ENCODE results near the gene TMEM17. TPM values are rescaled to one million over a fixed set of nuclear protein-coding genes. Genes with fewer than 3 reads are reported as not detected.
"Not testable (repeated sequence)": the region's sequence is repeated elsewhere in the genome, so short reads cannot be mapped to it uniquely, and the experiment has no call there.

Gene TMEM17
- total and polyA plus RNA-seq, 2 donors (not counting 1 experiment from before 2014, with no cell fraction given): 2.5 to 4.9 TPM

DNA sequence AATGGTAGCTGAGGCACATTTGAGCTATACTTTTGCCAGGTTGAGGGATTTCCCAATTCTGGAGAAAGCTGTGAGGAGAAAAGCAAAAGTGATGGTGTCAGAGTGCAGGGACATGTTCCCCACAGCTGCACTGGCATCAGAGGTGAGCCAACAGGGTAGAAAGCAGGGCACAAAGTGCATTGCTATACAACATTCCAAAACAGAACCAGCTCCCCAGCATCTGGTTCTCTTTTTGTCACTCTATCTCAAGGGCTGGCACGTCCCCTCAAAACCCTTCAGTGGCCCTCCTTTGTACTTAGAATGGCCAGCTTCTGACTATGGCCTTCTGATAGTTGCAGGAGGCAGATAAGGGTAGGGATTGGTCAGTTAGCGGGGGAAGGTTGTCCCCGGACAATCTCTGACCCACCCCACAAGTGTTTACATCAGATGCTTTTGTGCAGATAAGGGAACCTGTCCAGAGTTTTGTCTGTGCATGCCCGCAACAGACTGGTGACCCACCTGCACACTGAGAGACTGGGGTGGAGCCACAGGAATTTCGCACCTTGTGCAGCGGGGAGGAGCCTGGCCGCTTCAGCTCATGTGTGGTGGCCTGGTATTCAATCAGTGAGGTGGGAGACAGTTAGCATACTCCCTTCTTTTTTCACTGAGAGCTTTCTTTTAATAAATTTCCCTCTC lies 31.0 kb upstream of the TMEM17 start:
- H3K36me3 ChIP-seq (ENCODE audit: control insufficient read depth, insufficient read depth, low read length): no peaks in the 10 kb centered on the region
- H3K79me2 ChIP-seq (ENCODE audit: control insufficient read depth, insufficient read depth, low read length): no peaks in the 10 kb centered on the region
- H3K9ac ChIP-seq (ENCODE audit: insufficient read depth, low read length): no peak overlapping the region
- no peaks in the 10 kb centered on the region for H4K20me1 ChIP-seq (ENCODE audit: control insufficient read depth, extremely low read depth, insufficient read depth, low read length)
- no peak overlapping the region for H3K4me2 ChIP-seq (ENCODE audit: extremely low read depth, insufficient read depth, low read length)
- no peak overlapping the region for H3K27ac ChIP-seq (ENCODE audit: insufficient read depth, low read length)
- no peaks in the 10 kb centered on the region for H3K9me3 ChIP-seq (ENCODE audit: control insufficient read depth, insufficient read depth, low read depth, low read length)
- H3K27me3 ChIP-seq (ENCODE audit: control insufficient read depth, insufficient read depth, low read length): no peaks in the 10 kb centered on the region
- no peak overlapping the region for H3K4me3 ChIP-seq (replicated peaks in 1 of 4; ENCODE audit: control extremely low read depth in 1 of 4, insufficient read depth in 1 of 4, low read depth in 3 of 4, low read length in 4 of 4)
- TF ChIP-seq EZH2 (IDR thresholded peaks at IDR 0.05; ENCODE audit: low read length, missing control alignments): no peak
- TF ChIP-seq, protein P1, sequence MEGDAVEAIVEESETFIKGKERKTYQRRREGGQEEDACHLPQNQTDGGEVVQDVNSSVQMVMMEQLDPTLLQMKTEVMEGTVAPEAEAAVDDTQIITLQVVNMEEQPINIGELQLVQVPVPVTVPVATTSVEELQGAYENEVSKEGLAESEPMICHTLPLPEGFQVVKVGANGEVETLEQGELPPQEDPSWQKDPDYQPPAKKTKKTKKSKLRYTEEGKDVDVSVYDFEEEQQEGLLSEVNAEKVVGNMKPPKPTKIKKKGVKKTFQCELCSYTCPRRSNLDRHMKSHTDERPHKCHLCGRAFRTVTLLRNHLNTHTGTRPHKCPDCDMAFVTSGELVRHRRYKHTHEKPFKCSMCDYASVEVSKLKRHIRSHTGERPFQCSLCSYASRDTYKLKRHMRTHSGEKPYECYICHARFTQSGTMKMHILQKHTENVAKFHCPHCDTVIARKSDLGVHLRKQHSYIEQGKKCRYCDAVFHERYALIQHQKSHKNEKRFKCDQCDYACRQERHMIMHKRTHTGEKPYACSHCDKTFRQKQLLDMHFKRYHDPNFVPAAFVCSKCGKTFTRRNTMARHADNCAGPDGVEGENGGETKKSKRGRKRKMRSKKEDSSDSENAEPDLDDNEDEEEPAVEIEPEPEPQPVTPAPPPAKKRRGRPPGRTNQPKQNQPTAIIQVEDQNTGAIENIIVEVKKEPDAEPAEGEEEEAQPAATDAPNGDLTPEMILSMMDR (conservative IDR thresholded peaks at IDR 0.05 in 1 of 2, IDR thresholded peaks at IDR 0.05 in 1 of 2; ENCODE audit: low read depth in 1 of 2, low read length in 2 of 2): no peak
- H3K4me1 ChIP-seq (ENCODE audit: control insufficient read depth, extremely low read depth, insufficient read depth, low read length): no peaks in the 10 kb centered on the region
- H2AFZ ChIP-seq (ENCODE audit: low read length): no peak overlapping the region
- no peak for DNase-seq (ENCODE audit: low read depth in 2 of 2)

DNA sequence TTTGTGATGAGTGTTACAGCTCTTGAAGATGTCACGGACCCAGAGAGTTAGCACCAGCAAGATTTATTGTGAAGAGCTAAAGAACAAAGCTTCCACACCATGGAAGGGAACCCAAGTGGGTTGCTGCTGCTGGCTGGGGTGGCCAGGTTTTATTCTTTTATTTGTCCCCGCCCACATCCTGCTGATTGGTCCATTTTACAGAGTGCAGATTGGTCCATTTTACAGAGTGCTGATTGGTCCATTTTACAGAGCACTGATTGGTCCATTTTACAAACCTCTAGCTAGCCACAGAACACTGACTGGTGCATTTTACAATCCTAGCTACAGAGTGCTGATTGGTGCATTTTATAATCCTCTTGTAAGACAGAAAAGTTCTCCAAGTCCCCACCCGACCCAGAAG lies 29.5 kb upstream of the TMEM17 start:
- H3K4me1 ChIP-seq (ENCODE audit: control insufficient read depth, extremely low read depth, insufficient read depth, low read length); H3K27ac ChIP-seq (ENCODE audit: insufficient read depth, low read length); H3K27me3 ChIP-seq (ENCODE audit: control insufficient read depth, insufficient read depth, low read length); H3K9ac ChIP-seq (ENCODE audit: insufficient read depth, low read length); H3K79me2 ChIP-seq (ENCODE audit: control insufficient read depth, insufficient read depth, low read length); DNase-seq (ENCODE audit: low read depth in 2 of 2); H2AFZ ChIP-seq (ENCODE audit: low read length); H4K20me1 ChIP-seq (ENCODE audit: control insufficient read depth, extremely low read depth, insufficient read depth, low read length); H3K9me3 ChIP-seq (ENCODE audit: control insufficient read depth, insufficient read depth, low read depth, low read length); H3K4me2 ChIP-seq (ENCODE audit: extremely low read depth, insufficient read depth, low read length); H3K36me3 ChIP-seq (ENCODE audit: control insufficient read depth, insufficient read depth, low read length); H3K4me3 ChIP-seq (replicated peaks in 1 of 4; ENCODE audit: control extremely low read depth in 1 of 4, insufficient read depth in 1 of 4, low read depth in 3 of 4, low read length in 4 of 4): not testable (repeated sequence)

DNA sequence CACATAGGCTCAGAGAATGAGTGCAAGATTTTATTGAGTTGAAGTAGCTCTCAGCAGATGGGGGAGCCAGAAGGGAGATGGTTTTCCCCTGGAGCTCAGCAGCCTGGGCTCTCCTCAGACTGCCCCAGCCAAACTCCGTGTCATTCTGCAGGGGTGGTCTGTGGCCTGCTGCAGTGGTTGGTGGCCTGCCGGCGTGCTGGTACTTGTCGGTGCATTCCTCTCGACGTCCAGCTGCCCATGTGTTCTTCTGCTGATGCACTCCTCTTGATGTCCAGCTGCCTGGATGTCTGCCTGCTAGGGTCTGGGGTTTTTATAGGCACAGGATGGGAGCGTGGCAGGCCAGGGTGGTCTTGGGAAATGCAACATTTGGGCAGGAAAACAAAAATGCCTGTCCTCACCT lies 25.6 kb upstream of the TMEM17 start:
- Histone ChIP-seq H3K4me3 (replicated peaks in 1 of 4; ENCODE audit: control extremely low read depth in 1 of 4, insufficient read depth in 1 of 4, low read depth in 3 of 4, low read length in 4 of 4) (no peak overlapping the region), H3K27ac (ENCODE audit: insufficient read depth, low read length) (no peak overlapping the region), H3K79me2 (ENCODE audit: control insufficient read depth, insufficient read depth, low read length) (no peaks in the 10 kb centered on the region), H3K27me3 (ENCODE audit: control insufficient read depth, insufficient read depth, low read length) (no peaks in the 10 kb centered on the region), H3K4me1 (ENCODE audit: control insufficient read depth, extremely low read depth, insufficient read depth, low read length) (no peaks in the 10 kb centered on the region), H3K36me3 (ENCODE audit: control insufficient read depth, insufficient read depth, low read length) (no peaks in the 10 kb centered on the region), H3K9me3 (ENCODE audit: control insufficient read depth, insufficient read depth, low read depth, low read length) (no peaks in the 10 kb centered on the region), H3K9ac (ENCODE audit: insufficient read depth, low read length) (no peak overlapping the region), H4K20me1 (ENCODE audit: control insufficient read depth, extremely low read depth, insufficient read depth, low read length) (no peaks in the 10 kb centered on the region), H3K4me2 (ENCODE audit: extremely low read depth, insufficient read depth, low read length) (no peak overlapping the region), H2AFZ (ENCODE audit: low read length) (no peak overlapping the region)
- TF ChIP-seq EZH2 (IDR thresholded peaks at IDR 0.05; ENCODE audit: low read length, missing control alignments): no peak
- no peak for DNase-seq (ENCODE audit: low read depth in 2 of 2)

DNA sequence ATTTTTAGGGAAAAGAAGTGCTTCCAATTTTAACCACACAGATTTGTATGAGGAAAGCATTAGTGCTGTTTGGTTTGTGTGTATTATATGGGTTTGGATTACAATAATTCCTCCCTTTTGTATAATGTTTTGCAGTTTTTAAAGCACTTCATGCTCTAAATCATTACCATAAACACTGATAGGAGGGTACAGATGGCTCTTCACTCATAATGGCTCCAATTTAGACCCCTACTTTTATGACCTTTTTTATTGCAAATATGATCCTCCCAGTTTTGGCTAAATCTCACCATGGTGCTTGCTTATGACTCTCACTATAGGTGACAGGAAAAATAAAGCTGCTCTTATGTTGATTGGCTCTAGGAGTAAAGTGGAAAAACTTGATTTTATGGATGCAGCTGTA lies 23.8 kb upstream of the TMEM17 start:
- no peak overlapping the region for H3K4me2 ChIP-seq (ENCODE audit: extremely low read depth, insufficient read depth, low read length)
- DNase-seq (ENCODE audit: low read depth in 2 of 2): no peak
- H4K20me1 ChIP-seq (ENCODE audit: control insufficient read depth, extremely low read depth, insufficient read depth, low read length): no peaks in the 10 kb centered on the region
- H3K36me3 ChIP-seq (ENCODE audit: control insufficient read depth, insufficient read depth, low read length): no peaks in the 10 kb centered on the region
- no peak for TF ChIP-seq EZH2 (IDR thresholded peaks at IDR 0.05; ENCODE audit: low read length, missing control alignments)
- TF ChIP-seq, protein P1 (conservative IDR thresholded peaks at IDR 0.05 in 1 of 2, IDR thresholded peaks at IDR 0.05 in 1 of 2; ENCODE audit: low read depth in 1 of 2, low read length in 2 of 2): no peak
- H3K9me3 ChIP-seq (ENCODE audit: control insufficient read depth, insufficient read depth, low read depth, low read length): no peaks in the 10 kb centered on the region
- H3K79me2 ChIP-seq (ENCODE audit: control insufficient read depth, insufficient read depth, low read length): no peaks in the 10 kb centered on the region
- no peak overlapping the region for H2AFZ ChIP-seq (ENCODE audit: low read length)
- H3K4me3 ChIP-seq (replicated peaks in 1 of 4; ENCODE audit: control extremely low read depth in 1 of 4, insufficient read depth in 1 of 4, low read depth in 3 of 4, low read length in 4 of 4): no peak overlapping the region
- H3K9ac ChIP-seq (ENCODE audit: insufficient read depth, low read length): no peak overlapping the region
- no peaks in the 10 kb centered on the region for H3K4me1 ChIP-seq (ENCODE audit: control insufficient read depth, extremely low read depth, insufficient read depth, low read length)
- no peaks in the 10 kb centered on the region for H3K27me3 ChIP-seq (ENCODE audit: control insufficient read depth, insufficient read depth, low read length)
- no peak overlapping the region for H3K27ac ChIP-seq (ENCODE audit: insufficient read depth, low read length)

All from fibroblast of lung (primary cell).